ENCODE measurements around the gene RNF150.

RNF150 gene

DNA sequence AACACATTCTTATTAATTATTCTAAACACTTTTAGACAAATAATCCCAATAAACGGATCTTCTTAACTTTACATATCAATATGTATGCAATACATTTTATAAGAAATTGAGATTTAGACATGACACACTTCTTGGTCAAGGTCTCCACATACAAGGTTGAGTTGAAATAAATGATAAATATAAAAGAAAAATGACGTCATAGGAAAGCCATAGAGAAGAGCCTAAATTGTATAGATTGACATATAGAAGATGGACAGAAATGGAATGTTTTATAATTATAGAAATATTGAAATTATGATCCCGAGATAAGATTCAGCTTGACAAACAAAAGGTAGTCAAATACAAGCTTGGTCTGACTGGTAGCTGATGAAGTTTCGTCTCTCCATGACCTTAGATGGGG is 87.4 kb downstream of the RNF150 start:
- H3K36me3 ChIP-seq (replicated peaks; ENCODE audit: low read depth, low read length), result no peaks in the 10 kb centered on the region
- no peak overlapping the region for H2AFZ ChIP-seq (ENCODE audit: low read depth, low read length)
- H4K20me1 ChIP-seq (ENCODE audit: insufficient read depth, low read length), result no peaks in the 10 kb centered on the region
- no peak overlapping the region for H3K27ac ChIP-seq (ENCODE audit: low read length)
- H3K9ac ChIP-seq (ENCODE audit: low read length), result no peak overlapping the region
- H3K9me3 ChIP-seq (ENCODE audit: insufficient read depth, low read length), result peaks cover 3% of the 10 kb centered on the region; the same call in 1 of the 2 replicates
- H3K4me2 ChIP-seq (ENCODE audit: low read length), result no peak overlapping the region
- no peaks in the 10 kb centered on the region for H3K4me1 ChIP-seq (ENCODE audit: low read length)
- H3K79me2 ChIP-seq (ENCODE audit: low read length), result no peaks in the 10 kb centered on the region
- TF ChIP-seq, protein P1, sequence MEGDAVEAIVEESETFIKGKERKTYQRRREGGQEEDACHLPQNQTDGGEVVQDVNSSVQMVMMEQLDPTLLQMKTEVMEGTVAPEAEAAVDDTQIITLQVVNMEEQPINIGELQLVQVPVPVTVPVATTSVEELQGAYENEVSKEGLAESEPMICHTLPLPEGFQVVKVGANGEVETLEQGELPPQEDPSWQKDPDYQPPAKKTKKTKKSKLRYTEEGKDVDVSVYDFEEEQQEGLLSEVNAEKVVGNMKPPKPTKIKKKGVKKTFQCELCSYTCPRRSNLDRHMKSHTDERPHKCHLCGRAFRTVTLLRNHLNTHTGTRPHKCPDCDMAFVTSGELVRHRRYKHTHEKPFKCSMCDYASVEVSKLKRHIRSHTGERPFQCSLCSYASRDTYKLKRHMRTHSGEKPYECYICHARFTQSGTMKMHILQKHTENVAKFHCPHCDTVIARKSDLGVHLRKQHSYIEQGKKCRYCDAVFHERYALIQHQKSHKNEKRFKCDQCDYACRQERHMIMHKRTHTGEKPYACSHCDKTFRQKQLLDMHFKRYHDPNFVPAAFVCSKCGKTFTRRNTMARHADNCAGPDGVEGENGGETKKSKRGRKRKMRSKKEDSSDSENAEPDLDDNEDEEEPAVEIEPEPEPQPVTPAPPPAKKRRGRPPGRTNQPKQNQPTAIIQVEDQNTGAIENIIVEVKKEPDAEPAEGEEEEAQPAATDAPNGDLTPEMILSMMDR (IDR thresholded peaks at IDR 0.05; ENCODE audit: low read depth, low read length), result no peak
- no peak for TF ChIP-seq EZH2phosphoT487 (IDR thresholded peaks at IDR 0.05; ENCODE audit: low read depth)
- H3K4me3 ChIP-seq (ENCODE audit: low read length), result no peak overlapping the region
- H3K27me3 ChIP-seq (ENCODE audit: low read depth, low read length), result no peaks in the 10 kb centered on the region

DNA sequence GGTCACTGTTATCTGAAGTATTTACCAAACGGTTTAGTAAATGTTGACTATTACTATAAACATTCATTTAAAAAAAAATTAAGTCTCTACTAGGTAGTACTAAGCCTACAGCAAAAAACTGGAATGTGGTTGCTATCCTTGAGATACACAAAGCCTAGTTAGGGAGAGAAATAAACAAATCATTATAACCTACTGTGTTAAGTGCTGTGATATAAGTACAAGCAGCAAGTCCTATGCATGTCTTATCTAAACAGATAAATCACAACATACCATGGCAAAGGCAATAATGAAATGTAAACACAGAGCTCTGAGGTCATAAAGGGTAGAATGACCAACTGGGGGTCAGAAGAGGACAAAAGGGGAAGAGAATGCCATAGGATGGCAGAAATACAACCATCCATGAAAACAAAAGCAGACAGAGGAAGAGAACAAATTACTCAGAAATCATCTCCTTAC is 92.2 kb downstream of the RNF150 start:
- Histone ChIP-seq H3K4me2 (ENCODE audit: low read length) (no peak overlapping the region), H2AFZ (ENCODE audit: low read depth, low read length) (no peak overlapping the region), H3K4me3 (ENCODE audit: low read length) (no peak overlapping the region), H3K27me3 (ENCODE audit: low read depth, low read length) (no peaks in the 10 kb centered on the region), H3K4me1 (ENCODE audit: low read length) (no peaks in the 10 kb centered on the region), H3K9ac (ENCODE audit: low read length) (no peak overlapping the region), H3K27ac (ENCODE audit: low read length) (no peak overlapping the region), H3K9me3 (ENCODE audit: insufficient read depth, low read length) (no peaks in the 10 kb centered on the region), H3K36me3 (replicated peaks; ENCODE audit: low read depth, low read length) (no peaks in the 10 kb centered on the region), H4K20me1 (ENCODE audit: insufficient read depth, low read length) (no peaks in the 10 kb centered on the region), H3K79me2 (ENCODE audit: low read length) (no peaks in the 10 kb centered on the region)
- TF ChIP-seq EZH2phosphoT487 (IDR thresholded peaks at IDR 0.05; ENCODE audit: low read depth), result no peak
- TF ChIP-seq, protein P1 (IDR thresholded peaks at IDR 0.05; ENCODE audit: low read depth, low read length), result no peak

GRCh38 chr4:141039156-141039555 is 94.1 kb downstream of the RNF150 start:
- no peak for TF ChIP-seq EZH2phosphoT487 (IDR thresholded peaks at IDR 0.05; ENCODE audit: low read depth)
- TF ChIP-seq, protein P1 (IDR thresholded peaks at IDR 0.05; ENCODE audit: low read depth, low read length), result no peak
- no peaks in the 10 kb centered on the region for H3K36me3 ChIP-seq (replicated peaks; ENCODE audit: low read depth, low read length)

GRCh38 chr4:141038428-141038827 is 94.8 kb downstream of the RNF150 start:
- Histone ChIP-seq H4K20me1 (ENCODE audit: insufficient read depth, low read length) (no peaks in the 10 kb centered on the region), H3K9ac (ENCODE audit: low read length) (no peak overlapping the region), H3K36me3 (replicated peaks; ENCODE audit: low read depth, low read length) (no peaks in the 10 kb centered on the region), H3K9me3 (ENCODE audit: insufficient read depth, low read length) (no peaks in the 10 kb centered on the region), H3K79me2 (ENCODE audit: low read length) (no peaks in the 10 kb centered on the region), H3K27me3 (ENCODE audit: low read depth, low read length) (no peaks in the 10 kb centered on the region), H2AFZ (ENCODE audit: low read depth, low read length) (no peak overlapping the region), H3K4me2 (ENCODE audit: low read length) (no peak overlapping the region), H3K4me3 (ENCODE audit: low read length) (no peak overlapping the region), H3K4me1 (ENCODE audit: low read length) (no peaks in the 10 kb centered on the region), H3K27ac (ENCODE audit: low read length) (no peak overlapping the region)
- TF ChIP-seq, protein P1 (IDR thresholded peaks at IDR 0.05; ENCODE audit: low read depth, low read length), result no peak
- no peak for TF ChIP-seq EZH2phosphoT487 (IDR thresholded peaks at IDR 0.05; ENCODE audit: low read depth)

More at GRCh38 chr4:141039156-141039555, 94.1 kb downstream of the RNF150 start:
- no peaks in the 10 kb centered on the region for H3K79me2 ChIP-seq (ENCODE audit: low read length)
- H3K9me3 ChIP-seq (ENCODE audit: insufficient read depth, low read length), result no peaks in the 10 kb centered on the region
- H3K4me2 ChIP-seq (ENCODE audit: low read length), result no peak overlapping the region
- H2AFZ ChIP-seq (ENCODE audit: low read depth, low read length), result no peak overlapping the region
- H3K9ac ChIP-seq (ENCODE audit: low read length), result no peak overlapping the region
- no peaks in the 10 kb centered on the region for H3K4me1 ChIP-seq (ENCODE audit: low read length)
- H4K20me1 ChIP-seq (ENCODE audit: insufficient read depth, low read length), result no peaks in the 10 kb centered on the region
- H3K4me3 ChIP-seq (ENCODE audit: low read length), result no peak overlapping the region
- H3K27me3 ChIP-seq (ENCODE audit: low read depth, low read length), result no peaks in the 10 kb centered on the region
- H3K27ac ChIP-seq (ENCODE audit: low read length), result no peak overlapping the region

Data from OCI-LY3 (cell line).